Osteocyte (in vitro differentiated cells): ENCODE results near the gene NFKBIZ. TPM values are rescaled to one million over a fixed set of nuclear protein-coding genes. Genes with fewer than 3 reads are reported as not detected.
"Not testable (repeated sequence)": the region's sequence is repeated elsewhere in the genome, so short reads cannot be mapped to it uniquely, and the experiment has no call there.

Experiments used
- DNase-seq: peaks from one replicate; pipeline ENCODE4 v3.0.0; 2021; ENCODE audit warnings: mixed read lengths; ENCODE audit not compliant: unreplicated experiment; ENCODE audit errors: extremely low spot score
- H3K27ac Mint-ChIP-seq: one replicate; pipeline ENCODE4 v1.8.0; 2021; ENCODE audit warnings: mild to moderate bottlenecking, mixed read lengths; ENCODE audit not compliant: unreplicated experiment
- H3K27me3 Mint-ChIP-seq: one replicate; pipeline ENCODE4 v1.8.0; 2021; ENCODE audit warnings: mixed read lengths; ENCODE audit not compliant: unreplicated experiment
- H3K36me3 Mint-ChIP-seq: one replicate; pipeline ENCODE4 v1.8.0; 2021; ENCODE audit warnings: mixed read lengths; ENCODE audit not compliant: unreplicated experiment
- H3K4me1 Mint-ChIP-seq: one replicate; pipeline ENCODE4 v1.8.0; 2021; ENCODE audit warnings: mixed read lengths; ENCODE audit not compliant: unreplicated experiment
- H3K4me3 Mint-ChIP-seq: one replicate; pipeline ENCODE4 v1.8.0; 2021; ENCODE audit warnings: mild to moderate bottlenecking, moderate library complexity, mixed read lengths; ENCODE audit not compliant: unreplicated experiment
- H3K9me3 Mint-ChIP-seq: one replicate; pipeline ENCODE4 v1.8.0; 2021; ENCODE audit warnings: mixed read lengths; ENCODE audit not compliant: unreplicated experiment
- total RNA-seq: library from RNA; stranded (reverse); gene quantifications from 2 replicates; pipeline ENCODE4 v1.2.1, GENCODE V29; 2021
- TF ChIP-seq, protein P1 (sequence below): fragments of 200-600 bp; sonication (generic); IDR thresholded peaks from 2 replicates; pipeline ENCODE4 v1.5.0; 2021; ENCODE audit warnings: antibody characterized with exemption, mild to moderate bottlenecking, moderate library complexity

NFKBIZ gene
- total RNA-seq, 1 donor from 2014 or later = 30.1 TPM

DNA sequence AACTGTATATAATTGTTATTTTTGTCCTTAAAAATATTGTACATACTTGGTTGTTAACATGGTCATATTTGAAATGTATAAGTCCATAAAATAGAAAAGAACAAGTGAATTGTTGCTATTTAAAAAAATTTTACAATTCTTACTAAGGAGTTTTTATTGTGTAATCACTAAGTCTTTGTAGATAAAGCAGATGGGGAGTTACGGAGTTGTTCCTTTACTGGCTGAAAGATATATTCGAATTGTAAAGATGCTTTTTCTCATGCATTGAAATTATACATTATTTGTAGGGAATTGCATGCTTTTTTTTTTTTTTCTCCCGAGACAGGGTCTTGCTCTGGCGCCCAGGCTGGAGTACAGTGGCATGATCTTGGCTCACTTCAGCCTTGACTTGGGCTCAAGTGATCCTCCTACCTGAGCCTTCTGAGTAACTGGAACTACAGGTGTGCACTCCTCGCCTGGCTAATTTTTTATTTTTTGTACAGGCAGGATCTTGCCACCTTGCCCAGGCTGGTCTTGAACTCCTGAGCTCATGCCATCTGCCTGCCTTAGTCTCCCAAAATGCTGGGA lies 10.7 kb downstream of the NFKBIZ start:
- Mint-ChIP-seq H3K27ac (no peak overlapping the region), H3K4me3 (no peak overlapping the region), H3K4me1 (no peaks in the 10 kb centered on the region), H3K27me3 (no peaks in the 10 kb centered on the region), H3K9me3 (no peaks in the 10 kb centered on the region), H3K36me3 (peaks cover 64% of the 10 kb centered on the region)
- TF ChIP-seq, protein P1, sequence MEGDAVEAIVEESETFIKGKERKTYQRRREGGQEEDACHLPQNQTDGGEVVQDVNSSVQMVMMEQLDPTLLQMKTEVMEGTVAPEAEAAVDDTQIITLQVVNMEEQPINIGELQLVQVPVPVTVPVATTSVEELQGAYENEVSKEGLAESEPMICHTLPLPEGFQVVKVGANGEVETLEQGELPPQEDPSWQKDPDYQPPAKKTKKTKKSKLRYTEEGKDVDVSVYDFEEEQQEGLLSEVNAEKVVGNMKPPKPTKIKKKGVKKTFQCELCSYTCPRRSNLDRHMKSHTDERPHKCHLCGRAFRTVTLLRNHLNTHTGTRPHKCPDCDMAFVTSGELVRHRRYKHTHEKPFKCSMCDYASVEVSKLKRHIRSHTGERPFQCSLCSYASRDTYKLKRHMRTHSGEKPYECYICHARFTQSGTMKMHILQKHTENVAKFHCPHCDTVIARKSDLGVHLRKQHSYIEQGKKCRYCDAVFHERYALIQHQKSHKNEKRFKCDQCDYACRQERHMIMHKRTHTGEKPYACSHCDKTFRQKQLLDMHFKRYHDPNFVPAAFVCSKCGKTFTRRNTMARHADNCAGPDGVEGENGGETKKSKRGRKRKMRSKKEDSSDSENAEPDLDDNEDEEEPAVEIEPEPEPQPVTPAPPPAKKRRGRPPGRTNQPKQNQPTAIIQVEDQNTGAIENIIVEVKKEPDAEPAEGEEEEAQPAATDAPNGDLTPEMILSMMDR = no peak
- DNase-seq = no peak

DNA sequence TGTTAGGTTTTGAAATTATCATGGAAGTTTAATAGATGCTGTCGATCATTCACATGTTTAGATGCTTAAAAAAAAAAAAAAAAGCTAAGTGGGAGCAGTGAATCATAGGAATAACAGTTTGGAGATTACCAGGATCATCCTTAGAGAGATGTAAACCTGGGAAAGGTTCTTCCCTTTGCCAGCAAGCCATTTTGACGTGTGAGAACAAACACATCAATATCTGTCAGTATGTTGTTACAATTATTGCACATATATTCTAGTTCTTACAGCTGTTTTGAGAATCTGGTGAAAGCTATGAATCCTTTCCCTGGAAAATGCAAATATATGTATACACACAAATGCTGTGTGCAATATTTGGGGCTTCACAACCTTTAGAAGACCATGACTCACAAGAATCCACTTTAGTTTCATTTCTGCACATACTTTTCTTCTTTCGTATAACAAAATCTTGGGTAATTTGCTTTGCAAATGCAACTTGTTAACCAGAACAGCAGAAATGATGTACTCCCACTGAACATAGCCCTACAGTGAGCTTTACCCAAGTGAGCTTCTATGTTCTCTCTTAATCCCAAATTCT lies 12.0 kb downstream of the NFKBIZ start:
- Mint-ChIP-seq H3K36me3 (peaks cover 52% of the 10 kb centered on the region), H3K27ac (no peak overlapping the region), H3K4me1 (no peaks in the 10 kb centered on the region), H3K27me3 (no peaks in the 10 kb centered on the region), H3K4me3 (no peak overlapping the region), H3K9me3 (no peaks in the 10 kb centered on the region)
- TF ChIP-seq, protein P1 = no peak
- no peak for DNase-seq

DNA sequence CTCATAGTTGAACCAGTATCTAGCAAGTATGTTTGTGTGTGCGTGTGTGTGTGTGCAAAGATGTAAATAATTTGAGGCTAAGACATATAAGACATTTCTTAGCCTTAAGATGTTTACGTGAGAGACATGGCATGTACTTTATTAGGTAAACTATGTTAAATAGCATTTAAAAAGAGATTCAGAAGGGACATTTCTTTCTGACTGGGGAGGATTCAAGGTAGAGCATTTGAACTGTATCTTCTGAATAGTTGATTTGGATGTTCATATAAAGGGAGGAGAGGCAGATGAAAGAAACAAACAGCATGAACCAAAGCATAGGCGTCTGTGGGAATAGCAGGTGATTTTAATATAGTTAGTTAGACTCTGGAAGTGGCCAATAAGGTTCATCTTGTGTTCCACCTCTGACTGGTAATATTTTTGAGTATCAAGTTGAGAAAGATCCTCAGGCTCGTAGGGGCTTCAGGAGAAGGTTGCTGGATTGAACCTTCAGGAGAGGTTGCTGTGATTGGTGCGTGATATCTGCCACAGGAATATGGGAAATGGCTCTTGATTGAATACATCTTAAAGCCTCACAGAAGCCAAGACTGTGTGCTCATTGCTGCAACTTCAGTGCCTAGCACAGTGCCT lies 12.6 kb downstream of the NFKBIZ start:
- Mint-ChIP-seq H3K36me3 (peaks cover 46% of the 10 kb centered on the region), H3K27ac (no peak overlapping the region), H3K4me3 (no peak overlapping the region), H3K9me3 (no peaks in the 10 kb centered on the region), H3K27me3 (no peaks in the 10 kb centered on the region), H3K4me1 (no peaks in the 10 kb centered on the region)
- DNase-seq = no peak
- TF ChIP-seq, protein P1 = no peak

DNA sequence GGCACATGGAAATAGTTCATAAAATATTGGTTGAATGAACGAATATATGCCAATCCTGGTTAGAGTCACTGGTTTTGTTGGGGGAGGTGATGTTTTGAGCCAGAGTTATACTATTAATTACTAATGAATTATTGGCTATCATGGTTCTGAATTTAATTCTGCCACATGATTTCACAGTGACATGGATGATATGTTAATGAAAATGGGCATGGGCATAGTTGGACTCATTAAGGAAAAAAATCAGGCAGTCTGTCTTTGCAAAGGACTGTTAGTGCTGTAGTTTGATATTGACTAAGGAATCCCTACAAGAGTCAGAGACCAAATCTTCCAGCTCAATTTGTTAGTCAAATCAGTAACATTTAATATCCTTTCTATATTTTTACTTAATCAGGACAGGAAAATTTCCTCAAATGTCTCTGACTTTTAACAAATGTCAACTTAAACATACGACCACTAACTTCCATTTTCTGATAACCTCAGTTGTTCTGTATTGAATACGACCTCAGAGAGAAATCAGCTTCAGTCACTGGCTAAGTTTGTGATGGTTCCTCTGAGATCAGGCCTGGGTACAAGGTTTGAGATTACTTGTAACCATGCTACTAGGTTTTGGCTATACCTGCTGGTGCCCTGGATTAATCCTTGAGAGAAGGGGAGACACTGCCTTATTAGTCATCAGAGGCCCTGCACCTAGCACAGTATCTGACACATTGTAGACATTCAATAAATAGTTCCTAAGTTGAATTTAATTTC lies 13.3 kb downstream of the NFKBIZ start:
- no peak overlapping the region for H3K4me3 Mint-ChIP-seq
- H3K4me1 Mint-ChIP-seq = no peaks in the 10 kb centered on the region
- TF ChIP-seq, protein P1 = no peak
- no peak overlapping the region for H3K27ac Mint-ChIP-seq
- no peaks in the 10 kb centered on the region for H3K27me3 Mint-ChIP-seq
- DNase-seq = no peak
- peaks cover 41% of the 10 kb centered on the region for H3K36me3 Mint-ChIP-seq
- no peaks in the 10 kb centered on the region for H3K9me3 Mint-ChIP-seq

DNA sequence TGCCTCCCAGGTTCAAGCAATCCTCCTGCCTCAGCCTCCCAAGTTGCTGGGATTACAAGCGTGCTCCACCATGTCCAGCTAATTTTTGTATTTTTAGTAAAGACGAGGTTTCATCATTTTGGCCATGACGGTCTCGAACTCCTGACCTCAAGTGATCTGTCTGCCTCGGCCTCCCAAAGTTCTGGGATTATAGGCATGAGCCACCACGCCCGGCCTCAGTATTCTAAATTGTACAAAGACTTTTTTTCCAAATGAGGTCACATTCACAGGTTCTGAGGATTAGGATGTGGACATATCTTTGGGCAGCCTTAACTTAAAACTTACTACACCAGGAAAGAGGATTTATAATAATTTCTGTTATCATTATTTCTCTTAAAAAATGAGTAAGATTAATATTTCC lies 15.6 kb downstream of the NFKBIZ start:
- not testable (repeated sequence) for H3K9me3 Mint-ChIP-seq, H3K4me3 Mint-ChIP-seq, DNase-seq, H3K27me3 Mint-ChIP-seq, H3K27ac Mint-ChIP-seq, H3K4me1 Mint-ChIP-seq
- peaks cover 20% of the 10 kb centered on the region for H3K36me3 Mint-ChIP-seq
